GM21723 (cell line): ENCODE measurements around the gene FBXO31.
"Not testable (repeated sequence)": the region's sequence is repeated elsewhere in the genome, so short reads cannot be mapped to it uniquely, and the experiment has no call there.

Experiments used
- ATAC-seq: cut with Tn5 transposase; IDR thresholded peaks from one replicate; pipeline ENCODE4 v1.9.1; 2021; ENCODE audit warnings: mild to moderate bottlenecking, moderate library complexity; ENCODE audit not compliant: unreplicated experiment

FBXO31 gene

GRCh38 chr16:87387942-87388817 lies 4.6 kb upstream of the FBXO31 start:
- peak; percentile 55 for ATAC-seq

- ATAC-seq = not testable (repeated sequence)
Observed at GRCh38 chr16:87384875-87385167, 1.2 kb upstream of the FBXO31 start.

DNA sequence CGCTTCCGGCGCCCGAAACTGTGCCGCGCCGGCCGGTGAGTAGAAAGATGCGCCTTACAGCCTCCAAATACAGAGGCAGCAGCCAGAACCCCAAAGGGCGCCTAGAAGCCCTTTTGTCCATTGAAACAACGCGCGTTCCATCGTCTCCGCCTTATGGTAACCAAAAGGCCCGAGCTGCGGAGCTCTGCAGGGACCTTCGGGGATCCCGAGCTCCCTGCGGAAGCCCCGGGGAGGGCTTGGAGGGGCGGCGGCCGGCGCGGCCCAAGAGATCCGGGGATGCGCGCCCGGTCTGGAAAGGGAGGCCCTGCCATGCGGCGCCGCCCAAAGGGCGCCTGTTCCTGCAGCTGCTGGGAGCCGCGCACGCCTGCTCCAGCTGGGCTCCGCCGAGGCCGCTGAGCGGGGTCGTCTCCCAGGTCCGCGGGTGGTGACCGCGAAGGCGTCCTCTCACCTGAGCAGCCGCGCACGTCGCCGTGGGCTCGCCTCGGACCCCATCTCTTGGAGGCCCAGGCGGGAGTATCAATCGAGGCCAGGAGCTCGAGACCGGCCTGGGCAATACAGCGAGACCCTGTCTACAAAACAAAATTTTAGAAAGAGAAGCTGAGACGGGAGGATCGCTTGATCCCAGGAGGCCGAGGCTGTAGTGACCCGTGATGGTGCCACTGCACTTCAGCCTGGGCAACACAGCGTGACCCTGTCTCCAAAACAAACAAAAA lies 742 bp upstream of the FBXO31 start:
- ATAC-seq = peak; percentile 9

GRCh38 chr16:87382023-87382785 lies 1.4 kb downstream of the FBXO31 start:
- no peak for ATAC-seq

GRCh38 chr16:87380881-87381280 lies 2.7 kb downstream of the FBXO31 start:
- no peak for ATAC-seq

DNA sequence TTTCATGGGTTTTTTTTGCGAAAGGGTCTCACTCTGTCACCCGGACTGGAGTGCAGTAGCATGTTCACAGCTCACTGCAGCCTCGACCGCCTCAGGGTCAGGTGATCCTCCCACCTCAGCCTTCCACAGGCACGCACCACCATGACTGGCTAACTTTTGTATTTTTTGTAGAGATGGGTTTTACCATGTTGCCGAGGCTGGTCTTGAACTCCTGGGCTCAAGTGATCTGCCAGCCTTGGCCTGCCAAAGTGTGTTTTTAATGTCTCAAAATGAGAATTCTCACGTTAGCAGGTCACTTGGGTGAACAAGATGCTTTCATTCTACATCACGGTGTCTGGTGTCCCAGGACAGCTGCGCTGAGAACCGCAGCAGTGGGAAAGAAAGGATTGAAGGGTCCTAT lies 3.2 kb downstream of the FBXO31 start:
- no peak for ATAC-seq

- ATAC-seq = not testable (repeated sequence)
Observed at GRCh38 chr16:87379312-87379752, 4.2 kb downstream of the FBXO31 start.

- no peak for ATAC-seq
Observed at GRCh38 chr16:87376660-87377059, 6.9 kb downstream of the FBXO31 start.

DNA sequence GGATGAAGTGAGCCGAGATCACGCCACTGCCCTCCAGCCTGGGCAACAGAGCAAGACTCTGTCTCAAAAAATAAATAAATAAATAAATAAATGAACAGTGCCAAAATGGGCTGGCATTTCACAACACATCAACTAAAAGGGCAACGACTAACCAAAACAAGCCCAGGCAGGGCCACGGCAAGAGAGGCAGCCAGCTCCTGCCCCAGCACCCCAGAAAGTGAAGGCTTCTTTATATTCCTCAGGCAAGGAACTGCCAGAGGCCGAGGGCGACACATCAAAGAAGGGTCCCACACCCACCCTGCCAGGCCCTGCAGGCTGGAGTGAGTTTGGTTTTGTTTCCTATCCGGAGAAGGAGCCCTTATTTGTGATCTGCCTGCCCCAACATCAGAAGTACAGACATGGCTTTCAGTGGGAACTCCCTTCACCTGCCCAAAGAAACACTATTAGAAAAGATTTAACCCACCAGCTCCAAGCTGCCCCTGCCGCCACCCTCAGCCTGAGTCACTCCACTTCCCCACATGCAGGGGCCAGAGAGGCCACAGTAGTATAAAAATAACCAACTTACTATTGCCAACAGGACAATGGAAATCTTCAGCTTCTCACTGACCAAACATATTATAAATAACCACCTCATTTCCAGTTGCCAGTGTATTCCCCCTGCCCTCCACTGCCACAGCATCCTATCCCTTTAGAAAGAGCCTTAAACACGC lies 8.0 kb downstream of the FBXO31 start:
- no peak for ATAC-seq

DNA sequence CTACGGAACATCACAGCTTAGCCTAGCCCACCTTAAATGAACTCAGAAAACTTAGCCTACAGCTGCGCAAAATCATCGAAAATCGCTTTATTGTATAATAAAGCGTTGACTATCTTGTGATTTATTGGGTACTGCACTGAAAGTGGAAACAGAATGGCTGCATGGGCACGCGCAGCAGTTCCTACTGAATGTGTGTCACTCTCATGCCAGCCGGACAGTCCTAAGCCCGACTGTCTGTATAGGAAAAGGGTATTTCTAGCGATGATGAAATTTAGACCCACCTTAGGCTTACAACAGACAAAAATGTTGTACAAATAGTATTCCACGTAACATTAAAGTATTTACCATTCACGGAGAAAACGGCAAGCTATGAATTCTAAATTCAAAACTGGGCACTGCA lies 9.3 kb downstream of the FBXO31 start:
- no peak for ATAC-seq

- no peak for ATAC-seq
Observed at GRCh38 chr16:87372305-87372704, 11.3 kb downstream of the FBXO31 start.

- no peak for ATAC-seq
Observed at GRCh38 chr16:87371261-87371866, 12.2 kb downstream of the FBXO31 start.

- ATAC-seq = no peak
Observed at GRCh38 chr16:87369796-87370719, 13.5 kb downstream of the FBXO31 start.

DNA sequence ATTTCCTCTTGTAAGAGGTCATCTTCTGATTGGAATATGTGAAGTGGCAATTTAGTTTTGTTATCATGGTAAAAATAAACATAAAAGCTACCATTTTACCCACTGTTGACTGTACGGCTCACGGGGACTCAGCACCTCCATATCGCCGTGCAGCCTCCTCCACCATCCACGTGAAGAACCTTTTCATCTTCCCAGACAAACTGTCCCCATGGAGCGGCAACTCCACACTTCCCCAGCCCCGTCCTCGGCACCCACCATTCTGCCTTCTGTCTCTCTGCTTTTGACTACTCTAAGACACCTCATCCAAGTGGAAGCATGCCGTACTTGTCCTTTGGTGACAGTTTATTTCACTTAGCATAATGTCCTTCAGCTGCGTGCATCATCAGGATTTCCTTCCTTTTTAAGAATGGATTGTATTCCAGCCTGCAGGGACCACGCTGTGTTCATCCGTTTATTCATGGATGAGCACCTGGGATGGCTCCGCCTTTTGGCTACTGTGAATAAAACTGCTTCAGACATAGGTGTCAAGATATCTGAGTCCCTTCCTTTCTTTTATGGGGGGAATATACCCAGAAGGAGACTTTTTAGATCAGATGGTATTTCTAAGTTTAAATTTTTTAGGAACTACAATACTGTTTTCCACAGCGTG lies 14.3 kb downstream of the FBXO31 start:
- ATAC-seq = no peak

- ATAC-seq = no peak
Observed at GRCh38 chr16:87368029-87368770, 15.4 kb downstream of the FBXO31 start.

DNA sequence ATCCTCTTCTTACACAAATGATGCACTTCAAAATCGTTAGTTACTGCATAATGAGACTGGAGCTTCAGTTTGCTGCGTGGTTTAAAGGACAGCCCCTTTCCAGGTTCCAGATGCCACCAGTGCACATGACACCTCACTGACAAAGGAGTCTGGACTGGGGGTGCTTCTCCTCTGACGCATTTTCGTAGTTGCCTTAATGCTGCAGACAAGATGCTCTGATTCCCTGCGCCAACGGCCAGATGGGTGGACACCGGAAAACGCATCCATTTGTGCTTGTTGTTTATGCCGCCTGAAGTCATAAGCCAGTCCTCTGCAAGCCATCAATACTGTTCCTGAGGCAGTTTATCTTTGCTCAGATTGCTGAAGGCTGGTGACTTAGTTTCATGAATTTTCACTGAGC lies 16.0 kb downstream of the FBXO31 start:
- no peak for ATAC-seq

DNA sequence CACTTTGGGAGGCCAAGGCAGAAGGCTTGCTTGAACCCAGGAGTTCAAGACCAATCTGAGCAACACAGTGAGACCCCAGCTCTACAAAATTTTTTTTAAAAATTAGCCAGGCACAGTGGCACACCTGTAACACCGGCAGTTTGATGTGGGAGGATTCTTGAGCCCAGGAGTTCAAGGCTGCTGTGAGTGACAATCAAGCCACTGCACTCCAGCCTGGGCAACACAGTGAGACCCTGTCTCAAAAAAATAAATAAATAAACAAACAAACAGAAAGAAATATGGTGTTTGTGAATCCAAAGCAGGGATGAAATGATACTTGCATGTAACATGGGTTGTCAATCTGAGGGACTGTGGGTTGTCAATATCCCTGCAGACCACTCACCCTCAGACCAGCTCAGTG lies 16.6 kb downstream of the FBXO31 start:
- no peak for ATAC-seq

DNA sequence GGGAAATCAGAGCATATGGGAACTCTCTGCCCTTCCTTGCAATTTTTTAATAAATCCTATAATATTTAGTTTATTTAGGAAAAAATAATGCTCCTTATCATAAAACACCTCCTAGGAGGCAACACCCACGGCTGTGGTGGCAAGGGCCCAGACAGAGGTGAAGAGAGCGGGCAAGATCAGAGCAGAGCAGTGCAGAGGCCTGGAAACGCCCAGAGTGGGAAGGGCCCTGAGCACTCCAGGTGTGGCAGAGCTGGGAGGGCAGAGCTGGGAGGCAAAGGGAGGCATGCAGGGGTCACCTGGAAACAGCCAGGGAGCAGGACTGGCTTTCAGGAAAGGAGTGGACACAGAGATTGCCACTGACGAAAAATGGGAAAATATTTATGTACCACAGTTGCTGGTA lies 17.3 kb downstream of the FBXO31 start:
- no peak for ATAC-seq
